Measurements from ENCODE around the gene CEBPB.
"Not testable (repeated sequence)": the region's sequence is repeated elsewhere in the genome, so short reads cannot be mapped to it uniquely, and the experiment has no call there.

The CEBPB gene

GRCh38 chr20:50190251-50191064 lies at the start of gene CEBPB:
TSS of gene CEBPB (plus strand) at chr20:50190830. CDS start at chr20:50191034, 204 bp downstream.
- peak; percentile 84 to 88 for DNase-seq

GRCh38 chr20:50141018-50141675 lies 49.5 kb upstream of the CEBPB start:
- no peak for DNase-seq

- no peak for DNase-seq
These were observed 48.6 kb upstream of the CEBPB start for GRCh38 chr20:50141811-50142561.

GRCh38 chr20:50142812-50143211 lies 47.8 kb upstream of the CEBPB start:
- DNase-seq, result no peak

GRCh38 chr20:50144362-50144761 lies 46.3 kb upstream of the CEBPB start:
- DNase-seq, result no peak

- DNase-seq, result no peak
These were observed 45.1 kb upstream of the CEBPB start for GRCh38 chr20:50145566-50145965.

GRCh38 chr20:50146214-50146613 lies 44.4 kb upstream of the CEBPB start:
- DNase-seq, result no peak

GRCh38 chr20:50146732-50147662 lies 43.6 kb upstream of the CEBPB start:
- DNase-seq, result peak; percentile 70 to 75

GRCh38 chr20:50149481-50150254 lies 41.0 kb upstream of the CEBPB start:
- DNase-seq, result no peak

- DNase-seq, result no peak
These were observed 39.4 kb upstream of the CEBPB start for GRCh38 chr20:50151034-50151743.

GRCh38 chr20:50152394-50153152 lies 38.1 kb upstream of the CEBPB start:
- no peak for DNase-seq

GRCh38 chr20:50153153-50153499 lies 37.5 kb upstream of the CEBPB start:
- DNase-seq, result peak in 1 of 2 donors; percentile 22

- DNase-seq, result peak; percentile 82 to 88
These were observed 36.9 kb upstream of the CEBPB start, which contains the start of gene PEDS1 for GRCh38 chr20:50153500-50154377. TSS of gene PEDS1 (minus strand) at chr20:50153723. CDS start at chr20:50153637, 86 bp downstream.

- DNase-seq, result not testable (repeated sequence)
These were observed 29.1 kb upstream of the CEBPB start for GRCh38 chr20:50161494-50161893.

GRCh38 chr20:50163570-50164317 lies 26.9 kb upstream of the CEBPB start:
- no peak for DNase-seq

GRCh38 chr20:50165684-50166554 lies 24.7 kb upstream of the CEBPB start:
- peak; percentile 86 for DNase-seq

- DNase-seq, result peak; percentile 87 to 88
These were observed 21.3 kb upstream of the CEBPB start for GRCh38 chr20:50169329-50169823.
